Measurements from ENCODE around the gene FAM222B. TPM values are rescaled to one million over a fixed set of nuclear protein-coding genes. Genes with fewer than 3 reads are reported as not detected.

FAM222B gene
- total RNA-seq, 1 donor from 2014 or later, result 7.1 TPM

GRCh38 chr17:28811651-28812090, 30.9 kb downstream of the FAM222B start:
- Histone ChIP-seq H3K27me3 (no peaks in the 10 kb centered on the region), H3K9me3 (ENCODE audit: low read depth) (no peaks in the 10 kb centered on the region), H3K4me3 (peak overlapping the region; percentile 97), H4K20me1 (ENCODE audit: low read depth) (peaks cover 32% of the 10 kb centered on the region), H3F3A (ENCODE audit: low read depth) (peaks cover 68% of the 10 kb centered on the region), H3K36me3 (no peaks in the 10 kb centered on the region), H3K79me2 (ENCODE audit: low read depth) (peaks cover 93% of the 10 kb centered on the region), H3K4me1 (peaks cover 41% of the 10 kb centered on the region), H3K9ac (peak overlapping the region; percentile 36), H3K4me2 (peak overlapping the region; percentile 95), H3K27ac (peak overlapping the region; percentile 71), H2AFZ (replicated peaks) (peak overlapping the region; percentile 77)
- Mint-ChIP-seq H3K27me3 (ENCODE audit: insufficient read depth, low read depth) (no peaks in the 10 kb centered on the region), H3K27ac (peak overlapping the region; percentile 70), H3K4me1 (peaks cover 38% of the 10 kb centered on the region), H3K9me3 (no peaks in the 10 kb centered on the region), H3K36me3 (no peaks in the 10 kb centered on the region), H3K4me3 (peak overlapping the region; percentile 92)
- TF ChIP-seq CTCF (IDR thresholded peaks at IDR 0.05) (no peak), EZH2 (IDR thresholded peaks at IDR 0.05) (no peak), EZH2phosphoT487 (IDR thresholded peaks at IDR 0.05) (no peak)
- DNase-seq (ENCODE audit: low spot score), result peak; percentile 40

- Histone ChIP-seq H3K4me1 (peaks cover 41% of the 10 kb centered on the region), H3K27me3 (no peaks in the 10 kb centered on the region), H3K9ac (no peak overlapping the region), H4K20me1 (ENCODE audit: low read depth) (peaks cover 40% of the 10 kb centered on the region), H3F3A (ENCODE audit: low read depth) (peaks cover 65% of the 10 kb centered on the region), H3K4me3 (peak overlapping the region; percentile 97), H3K4me2 (peak overlapping the region; percentile 95), H3K9me3 (ENCODE audit: low read depth) (no peaks in the 10 kb centered on the region), H3K36me3 (peaks cover 6% of the 10 kb centered on the region), H3K27ac (no peak overlapping the region), H2AFZ (replicated peaks) (no peak overlapping the region), H3K79me2 (ENCODE audit: low read depth) (peaks cover 93% of the 10 kb centered on the region)
- TF ChIP-seq CTCF (IDR thresholded peaks at IDR 0.05), result no peak
- no peak for TF ChIP-seq EZH2 (IDR thresholded peaks at IDR 0.05)
- TF ChIP-seq EZH2phosphoT487 (IDR thresholded peaks at IDR 0.05), result no peak
- Mint-ChIP-seq H3K36me3 (peaks cover 4% of the 10 kb centered on the region), H3K27ac (no peak overlapping the region), H3K27me3 (ENCODE audit: insufficient read depth, low read depth) (no peaks in the 10 kb centered on the region), H3K4me3 (peak overlapping the region; percentile 64), H3K9me3 (no peaks in the 10 kb centered on the region), H3K4me1 (peaks cover 38% of the 10 kb centered on the region)
- no peak for DNase-seq (ENCODE audit: low spot score)
Observed at GRCh38 chr17:28810437-28810836, 32.2 kb downstream of the FAM222B start.

- Mint-ChIP-seq H3K4me3 (peak overlapping the region; percentile 81), H3K4me1 (peaks cover 34% of the 10 kb centered on the region), H3K9me3 (no peaks in the 10 kb centered on the region), H3K27me3 (ENCODE audit: insufficient read depth, low read depth) (peaks cover 4% of the 10 kb centered on the region), H3K36me3 (peaks cover 7% of the 10 kb centered on the region), H3K27ac (peak overlapping the region; percentile 92)
- H3K9me3 ChIP-seq (ENCODE audit: low read depth), result no peaks in the 10 kb centered on the region
- peaks cover 51% of the 10 kb centered on the region for H4K20me1 ChIP-seq (ENCODE audit: low read depth)
- peaks cover 93% of the 10 kb centered on the region for H3K79me2 ChIP-seq (ENCODE audit: low read depth)
- peak overlapping the region; percentile 89 for H3K27ac ChIP-seq
- H3K4me2 ChIP-seq, result peak overlapping the region; percentile 67
- H3K36me3 ChIP-seq, result peaks cover 6% of the 10 kb centered on the region
- H3K4me1 ChIP-seq, result peaks cover 39% of the 10 kb centered on the region
- DNase-seq (ENCODE audit: low spot score), result no peak
- H3K9ac ChIP-seq, result peak overlapping the region; percentile 17
- no peak overlapping the region for H2AFZ ChIP-seq (replicated peaks)
- H3K27me3 ChIP-seq, result no peaks in the 10 kb centered on the region
- peak overlapping the region; percentile 36 for H3K4me3 ChIP-seq
- peaks cover 51% of the 10 kb centered on the region for H3F3A ChIP-seq (ENCODE audit: low read depth)
- no peak for TF ChIP-seq CTCF (IDR thresholded peaks at IDR 0.05)
- TF ChIP-seq EZH2phosphoT487 (IDR thresholded peaks at IDR 0.05), result peak; percentile 58
Observed at GRCh38 chr17:28807925-28808634, 34.5 kb downstream of the FAM222B start.
